ENCODE results near the gene DHX40. TPM values are rescaled to one million over a fixed set of nuclear protein-coding genes. Genes with fewer than 3 reads are reported as not detected.
"Not testable (repeated sequence)": the region's sequence is repeated elsewhere in the genome, so short reads cannot be mapped to it uniquely, and the experiment has no call there.

Gene DHX40
- total RNA-seq, 2 donors from 2014 or later = 24.7 to 26.8 TPM

- intact Hi-C loops (cut with DNase I) = no loop called here
- DNase-seq (ENCODE audit: low spot score) = no peak
These were observed 85.9 kb downstream of the DHX40 start for GRCh38 chr17:59651346-59651745.

GRCh38 chr17:59652119-59652518, 86.7 kb downstream of the DHX40 start:
- intact Hi-C loops (cut with DNase I) = no loop called here
- DNase-seq (ENCODE audit: low spot score) = no peak

- intact Hi-C loops (cut with DNase I); DNase-seq (ENCODE audit: low spot score): not testable (repeated sequence)
These were observed 91.2 kb downstream of the DHX40 start for GRCh38 chr17:59656624-59657023.

Other genes with a start within 250 kb of the DHX40 start
- 10 to 100 TPM; 25.8 to 40.3 TPM for gene YPEL2, start 234.0 kb upstream of the DHX40 start, total RNA-seq
- 100 to 1,000 TPM; 250 to 254 TPM for gene CLTC, start 54.3 kb downstream of the DHX40 start, total RNA-seq
- gene PTRH2, start 141.8 kb downstream of the DHX40 start, total RNA-seq = 10 to 100 TPM; 13.0 to 17.4 TPM
- 100 to 1,000 TPM; 259 to 390 TPM for gene VMP1, start 142.0 kb downstream of the DHX40 start, total RNA-seq

Data from posterior vena cava (tissue), 2 donors.